HepG2 (cell line): Measurements from ENCODE around the gene GPR89A. TPM values are rescaled to one million over a fixed set of nuclear protein-coding genes. Genes with fewer than 3 reads are reported as not detected.

ENCODE experiments used
- ATAC-seq: fragments of 200-7000 bp; cut with Tn5 transposase; 3 replicates; pipeline ENCODE4 v1.9.1; 2020; ENCODE audit warnings: mild to moderate bottlenecking, moderate library complexity
- BruUV-seq: library from RNA; stranded (reverse); fragments of 400-500 nt; replicated peaks from 2 replicates; lab custom pipeline; 2021; lab: Mats Ljungman, UMichigan
- CTCF ChIA-PET: fragments of 300-600 bp; formaldehyde crosslinking; extraction: SDS; loops from one replicate; lab custom pipeline; 2021; ENCODE audit warnings: low total read pairs, inconsistent platforms, low intra/inter-chr PET ratio; lab: Yijun Ruan, JAX
- POLR2A ChIA-PET: fragments of 350-600 bp; sonication (Branson Sonifier 250); formaldehyde crosslinking; loops from one replicate; lab custom pipeline; 2020; ENCODE audit warnings: antibody characterized with exemption, inconsistent platforms; lab: Yijun Ruan, JAX
- DNase-seq: peaks from one replicate; pipeline ENCODE4 v3.0.0-alpha.2; 2015; ENCODE audit warnings: low spot score
- FAIRE-seq: peaks from 3 replicates; lab custom pipeline; 2011; peaks lifted over from hg19 to GRCh38; lab: Jason Lieb, UNC
- H2AFZ ChIP-seq: one replicate; pipeline ENCODE4 v1.6.1; 2011; ENCODE audit warnings: low read length, inconsistent platforms
- H3K27ac ChIP-seq: fragments of 300-600 bp; 3 replicates; pipeline ENCODE4 v1.8.0; 2011; ENCODE audit warnings: mixed run types, mild to moderate bottlenecking, mixed read lengths, low read length, inconsistent platforms; ENCODE audit not compliant: insufficient read depth; ENCODE audit errors: extremely low read length
- H3K27me3 ChIP-seq, 2 experiments: fragments of 200-600 bp in 1 of 2; 2 replicates in 1 of 2; 3 replicates in 1 of 2; pipeline versions ENCODE4 v1.6.0 to v1.8.0; 2011; ENCODE audit warnings: low read length in 2 of 2, mild to moderate bottlenecking in 2 of 2, moderate library complexity in 2 of 2, inconsistent platforms in 1 of 2; ENCODE audit not compliant: insufficient read depth in 2 of 2, control insufficient read depth in 1 of 2
- H3K36me3 ChIP-seq, 2 experiments: fragments of 200-600 bp in 1 of 2; replicated peaks in 1 of 2; 2 replicates in 1 of 2; 3 replicates in 1 of 2; pipeline versions ENCODE4 v1.5.1 to v1.8.0; 2011; ENCODE audit warnings: low read length in 2 of 2, inconsistent platforms in 1 of 2; ENCODE audit not compliant: insufficient read depth in 2 of 2, control insufficient read depth in 1 of 2
- H3K4me1 ChIP-seq: 2 replicates; pipeline ENCODE4 v1.5.1; 2012; ENCODE audit warnings: low read length, inconsistent platforms; ENCODE audit not compliant: insufficient read depth
- H3K4me2 ChIP-seq: 2 replicates; pipeline ENCODE4 v1.6.0; 2011; ENCODE audit warnings: low read depth, low read length, inconsistent platforms
- H3K4me3 ChIP-seq, 3 experiments: fragments of 200-600 bp in 1 of 3; sonication (generic), shearing (Covaris generic) in 1 of 3; replicated peaks in 1 of 3; 2 replicates each; pipeline ENCODE4 v1.5.1; 2011 to 2016; ENCODE audit warnings: low read length in 3 of 3, inconsistent platforms in 2 of 3, low read depth in 2 of 3, mild to moderate bottlenecking in 2 of 3, control low read depth in 1 of 3, mixed read lengths in 1 of 3; ENCODE audit not compliant: insufficient read depth in 1 of 3
- H3K79me2 ChIP-seq: one replicate; pipeline ENCODE4 v1.6.1; 2011; ENCODE audit warnings: low read length, inconsistent platforms; ENCODE audit not compliant: insufficient read depth
- H3K9ac ChIP-seq: 2 replicates; pipeline ENCODE4 v1.6.0; 2011; ENCODE audit warnings: mild to moderate bottlenecking, low read depth, low read length, inconsistent platforms; ENCODE audit not compliant: insufficient read depth
- H3K9me3 ChIP-seq: 2 replicates; pipeline ENCODE4 v1.5.1; 2012; ENCODE audit warnings: mild to moderate bottlenecking, low read length
- H4K20me1 ChIP-seq: 2 replicates; pipeline ENCODE4 v1.6.0; 2011; ENCODE audit warnings: inconsistent platforms, mild to moderate bottlenecking, low read length, moderate library complexity; ENCODE audit not compliant: insufficient read depth
- BCLAF1 ChIP-seq: fragments of 450-650 bp; IDR thresholded peaks from 2 replicates; pipeline ENCODE4 v1.6.1; 2017; ENCODE audit warnings: mild to moderate bottlenecking
- GABPA ChIP-seq, 2 experiments: IDR thresholded peaks; 2 replicates each; pipeline ENCODE4 v1.6.1; 2011 to 2016; ENCODE audit warnings: low read depth in 2 of 2, low read length in 1 of 2, missing biosample characterization in 1 of 2, missing genetic modification characterization in 1 of 2
- MEF2D ChIP-seq: sonication (generic); formaldehyde crosslinking; IDR thresholded peaks from 2 replicates; pipeline ENCODE4 v1.5.1; 2020; ENCODE audit warnings: mild to moderate bottlenecking, missing genetic modification reagents
- PATZ1 ChIP-seq: sonication (generic); formaldehyde crosslinking; IDR thresholded peaks from 2 replicates; pipeline ENCODE4 v1.4.0; 2020; ENCODE audit warnings: missing genetic modification reagents
- SALL1 ChIP-seq: sonication (generic); formaldehyde crosslinking; IDR thresholded peaks from 2 replicates; pipeline ENCODE4 v1.8.0; 2022; ENCODE audit warnings: mild to moderate bottlenecking, missing genetic modification reagents
- SUZ12 ChIP-seq: fragments of 150-350 bp; IDR thresholded peaks from 2 replicates; pipeline ENCODE4 v1.6.1; 2014; ENCODE audit warnings: low read depth, low read length
- TRIM24 ChIP-seq: sonication (generic); formaldehyde crosslinking; IDR thresholded peaks from 2 replicates; pipeline ENCODE4 v1.8.0; 2022; ENCODE audit warnings: mild to moderate bottlenecking, missing genetic modification reagents
- ZBTB1 ChIP-seq: sonication (generic); formaldehyde crosslinking; IDR thresholded peaks from 2 replicates; pipeline ENCODE4 v1.4.0; 2020; ENCODE audit warnings: missing genetic modification reagents, borderline replicate concordance
- ZNF253 ChIP-seq: sonication (generic); formaldehyde crosslinking; IDR thresholded peaks from 2 replicates; pipeline ENCODE4 v1.8.0; 2022; ENCODE audit warnings: mild to moderate bottlenecking, missing genetic modification reagents, borderline replicate concordance
- ZNF777 ChIP-seq: sonication (generic); formaldehyde crosslinking; IDR thresholded peaks from 2 replicates; pipeline ENCODE4 v1.4.0; 2020; ENCODE audit warnings: missing genetic modification reagents
- WGBS: methylation state at CpG from one replicate; pipeline ENCODE4 v1.1.6; 2017; ENCODE audit warnings: low lambda C conversion rate; 5-methylcytosine and 5-hydroxymethylcytosine counted together
- in situ Hi-C: cut with HindIII; loops from 2 replicates; pipeline ENCODE4 v1.10.0; 2017; ENCODE audit warnings: low pct_unique_long_range_greater_than_20kb; ENCODE audit not compliant: extremely low pct_ligation_motif_present
- intact Hi-C: fragments of 100-400 bp; cut with micrococcal nuclease; formaldehyde crosslinking; loops from one replicate; pipeline ENCODE4 v1.10.0; 2022; ENCODE audit not compliant: unreplicated experiment
- polyA plus RNA-seq, 8 experiments: library from polyadenylated mRNA; depleted of rRNA in 3 of 8; stranded (reverse) in 7 of 8; unstranded in 1 of 8; fragments of >200 nt; fragmentation: Illumina TruSeq in 4 of 8; extraction: Trizol in 4 of 8; gene quantifications; 2 replicates each; pipeline versions ENCODE4 v1.2.1 to v1.2.3, GENCODE V29; 2011 to 2016; ENCODE audit warnings: low read depth in 4 of 8, missing spikeins in 1 of 8, mixed read lengths in 1 of 8; ENCODE audit not compliant: insufficient read depth in 1 of 8
- total RNA-seq, 5 experiments: library from RNA; depleted of rRNA; stranded (reverse); fragments of >200 nt; fragmentation: Illumina TruSeq; extraction: Trizol; gene quantifications; 2 replicates each; pipeline ENCODE4 v1.2.3, GENCODE V29; 2016; ENCODE audit warnings: low read depth in 1 of 5
- TF ChIP-seq, protein P1 (sequence below): sonication (generic); formaldehyde crosslinking; IDR thresholded peaks from 2 replicates; pipeline ENCODE4 v1.5.0; 2020; ENCODE audit warnings: mild to moderate bottlenecking, missing genetic modification reagents

GPR89A gene
- total and polyA plus RNA-seq, 2 of the 13 experiments (the other 11 are each of a cell fraction or from before 2014, with no cell fraction given): 23.4 to 32.6 TPM

- H3K4me1 ChIP-seq: peaks cover 33% of the 10 kb centered on the region
- FAIRE-seq: no peak
- no peak overlapping the region for H2AFZ ChIP-seq
- DNase-seq: no peak
- H3K36me3 ChIP-seq: peaks cover 5 to 24% of the 10 kb centered on the region in 2 experiments; a peak in 4 of 5 replicates
- no peak overlapping the region for H3K9ac ChIP-seq
- CTCF ChIA-PET: no interaction called here
- H3K4me2 ChIP-seq: no peak overlapping the region
- no peaks in the 10 kb centered on the region for H4K20me1 ChIP-seq
- no peaks in the 10 kb centered on the region for H3K9me3 ChIP-seq
- WGBS: 94% methylated on average over 4 of the region's 6 CpGs
- in situ Hi-C loops: no loop called here
- H3K27me3 ChIP-seq: no peaks in the 10 kb centered on the region
- intact Hi-C loops: no loop called here
- no peak for ATAC-seq
- POLR2A ChIA-PET: interaction anchor here (5.3 kb wide), 1 partner anchor 19 kb away, joined by 45 read pairs; the partner anchor contains the start of gene PDZK1
- no peak overlapping the region for H3K4me3 ChIP-seq
- TF ChIP-seq, protein P1, sequence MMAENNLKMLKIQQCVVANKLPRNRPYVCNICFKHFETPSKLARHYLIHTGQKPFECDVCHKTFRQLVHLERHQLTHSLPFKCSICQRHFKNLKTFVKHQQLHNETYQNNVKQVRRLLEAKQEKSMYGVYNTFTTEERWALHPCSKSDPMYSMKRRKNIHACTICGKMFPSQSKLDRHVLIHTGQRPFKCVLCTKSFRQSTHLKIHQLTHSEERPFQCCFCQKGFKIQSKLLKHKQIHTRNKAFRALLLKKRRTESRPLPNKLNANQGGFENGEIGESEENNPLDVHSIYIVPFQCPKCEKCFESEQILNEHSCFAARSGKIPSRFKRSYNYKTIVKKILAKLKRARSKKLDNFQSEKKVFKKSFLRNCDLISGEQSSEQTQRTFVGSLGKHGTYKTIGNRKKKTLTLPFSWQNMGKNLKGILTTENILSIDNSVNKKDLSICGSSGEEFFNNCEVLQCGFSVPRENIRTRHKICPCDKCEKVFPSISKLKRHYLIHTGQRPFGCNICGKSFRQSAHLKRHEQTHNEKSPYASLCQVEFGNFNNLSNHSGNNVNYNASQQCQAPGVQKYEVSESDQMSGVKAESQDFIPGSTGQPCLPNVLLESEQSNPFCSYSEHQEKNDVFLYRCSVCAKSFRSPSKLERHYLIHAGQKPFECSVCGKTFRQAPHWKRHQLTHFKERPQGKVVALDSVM (CRISPR knock-in tag): peak; percentile 71; the same call in 1 of the 2 replicates
- TF ChIP-seq GABPA (IDR thresholded peaks at IDR 0.05; ENCODE audit: low read depth, low read length) (no peak), GABPA (CRISPR knock-in tag; IDR thresholded peaks at IDR 0.05; ENCODE audit: low read depth) (no peak)
- BruUV-seq: no TSS peak
- H3K79me2 ChIP-seq: peaks cover 2% of the 10 kb centered on the region
- no peak overlapping the region for H3K27ac ChIP-seq
Measured at GRCh38 chr1:145688924-145689323, 81.1 kb downstream of the GPR89A start.

DNA sequence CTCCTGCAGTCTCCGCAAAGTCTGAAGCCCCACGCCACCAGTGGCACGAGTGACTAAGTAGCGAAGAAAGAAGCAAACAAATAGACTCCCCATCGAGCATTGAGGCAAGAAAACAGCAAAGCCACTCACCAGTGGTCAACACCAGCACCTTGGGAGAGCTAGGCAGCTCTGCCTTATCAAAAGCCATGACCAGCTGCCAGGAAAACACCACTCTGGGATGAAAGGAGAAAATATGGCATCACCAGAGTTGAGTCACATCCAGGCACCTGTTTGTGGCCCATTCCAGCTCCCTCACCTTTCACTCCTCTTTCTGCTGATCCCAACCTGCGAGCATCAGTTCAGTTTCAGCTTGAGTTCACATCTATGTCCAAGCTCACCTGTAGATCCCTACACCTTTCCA, 82.1 kb downstream of the GPR89A start:
- POLR2A ChIA-PET: interaction anchor here (1.0 to 5.3 kb wide), 2 partner anchors 18 to 25 kb away, joined by 4 to 45 read pairs; partner anchors contain the start of gene PDZK1
- in situ Hi-C loops (no loop called here), intact Hi-C loops (no loop called here)
- CTCF ChIA-PET: no interaction called here
- WGBS: 91% methylated on average over 6 of the region's 6 CpGs
- no peak overlapping the region for H3K4me2 ChIP-seq
- no peak overlapping the region for H3K4me3 ChIP-seq
- no TSS peak for BruUV-seq
- H3K27me3 ChIP-seq: no peaks in the 10 kb centered on the region
- FAIRE-seq (no peak), DNase-seq (no peak), ATAC-seq (no peak)
- H3K9me3 ChIP-seq: no peaks in the 10 kb centered on the region
- peaks cover 5 to 24% of the 10 kb centered on the region in 2 experiments; a peak in 4 of 5 replicates for H3K36me3 ChIP-seq
- H3K4me1 ChIP-seq: peaks cover 33% of the 10 kb centered on the region
- H3K79me2 ChIP-seq: peaks cover 2% of the 10 kb centered on the region
- no peaks in the 10 kb centered on the region for H4K20me1 ChIP-seq
- H2AFZ ChIP-seq: no peak overlapping the region
- no peak overlapping the region for H3K9ac ChIP-seq
- H3K27ac ChIP-seq: no peak overlapping the region
- TF ChIP-seq TRIM24 (no peak), SALL1 (no peak), MEF2D (CRISPR knock-in tag) (no peak), ZNF777 (CRISPR knock-in tag) (no peak), GABPA (IDR thresholded peaks at IDR 0.05; ENCODE audit: low read depth, low read length) (no peak), GABPA (CRISPR knock-in tag; IDR thresholded peaks at IDR 0.05; ENCODE audit: low read depth) (no peak), BCLAF1 (no peak), PATZ1 (CRISPR knock-in tag) (no peak), SUZ12 (no peak), ZNF253 (CRISPR knock-in tag) (no peak), ZBTB1 (CRISPR knock-in tag) (no peak)
